Astrocyte (in vitro differentiated cells and primary cell): ENCODE results near the gene TRPC4. TPM values are rescaled to one million over a fixed set of nuclear protein-coding genes. Genes with fewer than 3 reads are reported as not detected.
A peak's percentile ranks its signal among the peaks of the same experiment; 100 is the strongest.

Experiments
- DNase-seq: peaks from one replicate; pipeline ENCODE4 v3.0.0-alpha.2; 2010; ENCODE audit warnings: low read depth
- FAIRE-seq: peaks from 2 replicates; lab custom pipeline; 2011; peaks lifted over from hg19 to GRCh38; lab: Jason Lieb, UNC
- H2AFZ ChIP-seq: 2 replicates; pipeline ENCODE4 v1.6.0; 2012; ENCODE audit warnings: low read depth, low read length, inconsistent platforms
- H3K27ac ChIP-seq: 2 replicates; pipeline ENCODE4 v1.5.1; 2011; ENCODE audit warnings: low read depth, low read length, inconsistent platforms
- H3K27me3 ChIP-seq: 2 replicates; pipeline ENCODE4 v1.6.0; 2011; ENCODE audit warnings: low read length, inconsistent platforms; ENCODE audit not compliant: insufficient read depth
- H3K36me3 ChIP-seq: 2 replicates; pipeline ENCODE4 v1.5.1; 2011; ENCODE audit warnings: low read length, inconsistent platforms; ENCODE audit not compliant: insufficient read depth
- H3K4me1 ChIP-seq: 2 replicates; pipeline ENCODE4 v1.5.1; 2011; ENCODE audit warnings: low read length, inconsistent platforms; ENCODE audit not compliant: insufficient read depth
- H3K4me2 ChIP-seq: 2 replicates; pipeline ENCODE4 v1.6.0; 2012; ENCODE audit warnings: low read length, inconsistent platforms
- H3K4me3 ChIP-seq: 2 replicates; pipeline ENCODE4 v1.5.1; 2011; ENCODE audit warnings: low read depth, mild to moderate bottlenecking, low read length, inconsistent platforms; ENCODE audit not compliant: insufficient read depth
- H3K79me2 ChIP-seq: 2 replicates; pipeline ENCODE4 v1.6.0; 2012; ENCODE audit warnings: mild to moderate bottlenecking, low read length, inconsistent platforms; ENCODE audit not compliant: insufficient read depth
- H3K9ac ChIP-seq: 2 replicates; pipeline ENCODE4 v1.6.0; 2012; ENCODE audit warnings: mild to moderate bottlenecking, low read length, inconsistent platforms
- H3K9me3 ChIP-seq: 2 replicates; pipeline ENCODE4 v1.5.1; 2012; ENCODE audit warnings: low read depth, mild to moderate bottlenecking, low read length, inconsistent platforms; ENCODE audit not compliant: insufficient read depth
- H4K20me1 ChIP-seq: 2 replicates; pipeline ENCODE4 v1.6.0; 2012; ENCODE audit warnings: low read length, inconsistent platforms; ENCODE audit not compliant: insufficient read depth
- H3K27ac Mint-ChIP-seq: one replicate; pipeline ENCODE4 v1.8.0; 2021; ENCODE audit warnings: mild to moderate bottlenecking, mixed read lengths; ENCODE audit not compliant: unreplicated experiment
- H3K27me3 Mint-ChIP-seq: one replicate; pipeline ENCODE4 v1.8.0; 2021; ENCODE audit warnings: low read depth, mixed read lengths; ENCODE audit not compliant: unreplicated experiment
- H3K36me3 Mint-ChIP-seq: one replicate; pipeline ENCODE4 v1.8.0; 2021; ENCODE audit warnings: low read depth, mixed read lengths; ENCODE audit not compliant: unreplicated experiment
- H3K4me1 Mint-ChIP-seq: one replicate; pipeline ENCODE4 v1.8.0; 2021; ENCODE audit warnings: low read depth, mixed read lengths; ENCODE audit not compliant: unreplicated experiment
- H3K4me3 Mint-ChIP-seq: one replicate; pipeline ENCODE4 v1.8.0; 2021; ENCODE audit warnings: mild to moderate bottlenecking, moderate library complexity, mixed read lengths; ENCODE audit not compliant: unreplicated experiment
- H3K9me3 Mint-ChIP-seq: one replicate; pipeline ENCODE4 v1.8.0; 2021; ENCODE audit warnings: mild to moderate bottlenecking, mixed read lengths; ENCODE audit not compliant: unreplicated experiment
- EZH2 ChIP-seq: IDR thresholded peaks from 2 replicates; pipeline ENCODE4 v1.6.1; 2012; ENCODE audit warnings: mild to moderate bottlenecking, low read length, inconsistent platforms; ENCODE audit not compliant: insufficient read depth
- total RNA-seq: library from RNA; stranded (reverse); gene quantifications from 2 replicates; pipeline ENCODE4 v1.2.1, GENCODE V29; 2021
- TF ChIP-seq, protein P1 (sequence below): IDR thresholded peaks from 2 replicates; pipeline ENCODE4 v1.5.1; 2011; ENCODE audit warnings: low read depth, mild to moderate bottlenecking, inconsistent platforms, low read length, moderate library complexity; ENCODE audit not compliant: insufficient read depth

Gene TRPC4
- total RNA-seq, 1 donor from 2014 or later: 14.4 TPM

DNA sequence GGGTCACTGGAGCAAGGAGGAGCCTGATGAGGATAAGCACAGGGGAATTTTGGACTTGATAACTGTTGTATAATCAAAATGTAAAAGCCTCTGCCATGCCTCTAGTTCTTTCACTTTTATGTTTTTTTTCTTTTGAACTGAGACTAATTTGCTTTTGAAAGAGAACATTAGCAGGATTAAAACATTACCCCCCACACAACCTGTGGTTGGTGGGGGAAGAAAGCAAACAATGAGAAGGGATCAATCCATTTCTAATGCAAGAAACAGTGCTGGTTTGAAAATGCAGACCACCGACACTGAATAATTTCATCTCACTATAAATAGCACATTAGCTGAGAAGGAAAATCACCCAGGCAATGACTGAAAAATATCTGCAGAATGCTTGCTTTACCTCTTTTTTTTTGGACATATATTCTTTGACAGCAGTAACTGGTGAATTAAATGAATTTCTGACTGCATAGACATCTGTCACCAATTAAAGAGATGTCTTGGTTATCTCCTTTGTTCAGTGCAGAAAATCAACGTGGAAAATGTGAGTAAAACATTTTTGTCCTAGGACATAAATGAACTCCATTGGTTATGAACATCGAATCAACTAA, 48.6 kb upstream of the TRPC4 start:
- Histone ChIP-seq H3K9me3 (no peaks in the 10 kb centered on the region), H3K4me1 (no peaks in the 10 kb centered on the region), H2AFZ (no peak overlapping the region), H3K27ac (no peak overlapping the region), H4K20me1 (no peaks in the 10 kb centered on the region), H3K4me3 (no peak overlapping the region), H3K9ac (no peak overlapping the region), H3K79me2 (no peaks in the 10 kb centered on the region), H3K4me2 (no peak overlapping the region), H3K27me3 (no peaks in the 10 kb centered on the region), H3K36me3 (no peaks in the 10 kb centered on the region)
- peak; percentile 60 for FAIRE-seq
- peaks cover 15% of the 10 kb centered on the region for H3K4me1 Mint-ChIP-seq
- peaks cover 3% of the 10 kb centered on the region for H3K36me3 Mint-ChIP-seq
- no peak overlapping the region for H3K27ac Mint-ChIP-seq
- TF ChIP-seq, protein P1, sequence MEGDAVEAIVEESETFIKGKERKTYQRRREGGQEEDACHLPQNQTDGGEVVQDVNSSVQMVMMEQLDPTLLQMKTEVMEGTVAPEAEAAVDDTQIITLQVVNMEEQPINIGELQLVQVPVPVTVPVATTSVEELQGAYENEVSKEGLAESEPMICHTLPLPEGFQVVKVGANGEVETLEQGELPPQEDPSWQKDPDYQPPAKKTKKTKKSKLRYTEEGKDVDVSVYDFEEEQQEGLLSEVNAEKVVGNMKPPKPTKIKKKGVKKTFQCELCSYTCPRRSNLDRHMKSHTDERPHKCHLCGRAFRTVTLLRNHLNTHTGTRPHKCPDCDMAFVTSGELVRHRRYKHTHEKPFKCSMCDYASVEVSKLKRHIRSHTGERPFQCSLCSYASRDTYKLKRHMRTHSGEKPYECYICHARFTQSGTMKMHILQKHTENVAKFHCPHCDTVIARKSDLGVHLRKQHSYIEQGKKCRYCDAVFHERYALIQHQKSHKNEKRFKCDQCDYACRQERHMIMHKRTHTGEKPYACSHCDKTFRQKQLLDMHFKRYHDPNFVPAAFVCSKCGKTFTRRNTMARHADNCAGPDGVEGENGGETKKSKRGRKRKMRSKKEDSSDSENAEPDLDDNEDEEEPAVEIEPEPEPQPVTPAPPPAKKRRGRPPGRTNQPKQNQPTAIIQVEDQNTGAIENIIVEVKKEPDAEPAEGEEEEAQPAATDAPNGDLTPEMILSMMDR: no peak
- no peak for TF ChIP-seq EZH2
- H3K9me3 Mint-ChIP-seq: peaks cover 3% of the 10 kb centered on the region
- H3K27me3 Mint-ChIP-seq: no peaks in the 10 kb centered on the region
- H3K4me3 Mint-ChIP-seq: no peak overlapping the region
- DNase-seq: no peak

DNA sequence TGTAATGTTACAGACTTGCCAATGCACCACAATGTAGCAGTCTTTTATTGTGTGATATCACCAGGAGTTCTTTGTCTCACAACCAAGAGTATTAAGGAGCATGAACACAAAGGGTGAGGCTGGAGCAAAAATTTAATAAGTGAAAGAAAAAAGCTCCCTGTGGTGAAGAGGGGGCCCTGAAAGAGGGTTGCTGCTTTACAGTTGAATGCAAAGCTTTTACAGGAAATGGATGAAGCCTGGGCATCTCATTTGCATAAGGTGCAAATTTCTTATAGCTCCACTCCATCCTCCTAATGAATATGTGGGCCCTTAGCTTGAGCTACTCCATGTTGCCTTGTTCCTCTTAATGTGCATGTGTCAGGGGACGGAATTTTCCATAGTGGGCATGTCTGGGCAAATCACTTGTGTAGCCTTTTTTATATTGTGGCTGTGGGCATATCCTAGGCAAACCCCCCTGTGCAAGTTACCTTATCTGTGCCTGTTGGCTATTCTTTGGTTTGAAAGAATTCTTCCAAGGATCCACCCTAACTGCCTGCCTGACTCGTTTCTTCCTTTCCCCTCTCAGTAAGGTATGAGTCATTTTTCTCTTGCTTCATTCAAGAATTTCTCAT, 45.3 kb upstream of the TRPC4 start:
- no peak overlapping the region for H3K9ac ChIP-seq
- H3K27ac Mint-ChIP-seq: peak overlapping the region; percentile 49
- H3K4me1 Mint-ChIP-seq: peaks cover 18% of the 10 kb centered on the region
- peaks cover 3% of the 10 kb centered on the region for H3K36me3 Mint-ChIP-seq
- H3K9me3 ChIP-seq: no peaks in the 10 kb centered on the region
- no peak overlapping the region for H3K4me3 ChIP-seq
- no peak for TF ChIP-seq EZH2
- TF ChIP-seq, protein P1: no peak
- no peak overlapping the region for H3K27ac ChIP-seq
- H3K79me2 ChIP-seq: no peaks in the 10 kb centered on the region
- no peaks in the 10 kb centered on the region for H3K4me1 ChIP-seq
- H2AFZ ChIP-seq: no peak overlapping the region
- FAIRE-seq: no peak
- H3K9me3 Mint-ChIP-seq: peaks cover 3% of the 10 kb centered on the region
- no peaks in the 10 kb centered on the region for H3K36me3 ChIP-seq
- H3K4me3 Mint-ChIP-seq: no peak overlapping the region
- H3K27me3 Mint-ChIP-seq: no peaks in the 10 kb centered on the region
- no peaks in the 10 kb centered on the region for H3K27me3 ChIP-seq
- H3K4me2 ChIP-seq: no peak overlapping the region
- H4K20me1 ChIP-seq: no peaks in the 10 kb centered on the region
- peak; percentile 11 for DNase-seq

DNA sequence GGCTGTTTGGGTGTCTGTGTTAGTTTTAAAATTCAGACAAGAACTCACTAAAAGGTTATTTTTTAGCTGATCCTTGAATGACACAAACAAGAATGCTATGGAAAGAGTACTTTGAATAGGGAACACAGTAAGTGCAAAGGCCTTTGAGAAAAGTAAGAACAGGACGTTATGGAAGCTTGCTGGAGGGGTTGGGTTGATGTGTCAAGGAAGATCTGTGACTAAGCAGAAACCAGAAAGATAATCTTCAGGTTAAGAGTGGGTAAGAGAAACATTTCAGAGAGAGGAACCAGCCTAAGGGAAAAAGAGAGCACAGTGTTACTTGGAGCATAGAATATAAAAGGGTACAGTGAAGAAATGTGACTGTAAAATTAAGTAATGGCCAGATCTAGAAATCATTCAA, 41.2 kb upstream of the TRPC4 start:
- Histone ChIP-seq H2AFZ (no peak overlapping the region), H4K20me1 (no peaks in the 10 kb centered on the region), H3K9me3 (no peaks in the 10 kb centered on the region), H3K9ac (no peak overlapping the region), H3K36me3 (no peaks in the 10 kb centered on the region), H3K4me2 (no peak overlapping the region), H3K27me3 (no peaks in the 10 kb centered on the region), H3K79me2 (no peaks in the 10 kb centered on the region), H3K4me1 (no peaks in the 10 kb centered on the region), H3K4me3 (no peak overlapping the region), H3K27ac (no peak overlapping the region)
- Mint-ChIP-seq H3K9me3 (peaks cover 3% of the 10 kb centered on the region), H3K4me3 (no peak overlapping the region), H3K27ac (no peak overlapping the region), H3K27me3 (no peaks in the 10 kb centered on the region), H3K4me1 (peaks cover 16% of the 10 kb centered on the region), H3K36me3 (peaks cover 3% of the 10 kb centered on the region)
- DNase-seq (no peak), FAIRE-seq (no peak)
- no peak for TF ChIP-seq EZH2
- TF ChIP-seq, protein P1: no peak
